Measurements from ENCODE around the gene FADS3.

The FADS3 gene

GRCh38 chr11:61855939-61856680 lies 35.2 kb downstream of the FADS3 start:
- no peak for DNase-seq (ENCODE audit: low spot score)

GRCh38 chr11:61854966-61855714 lies 36.2 kb downstream of the FADS3 start:
- no peak for DNase-seq (ENCODE audit: low spot score)

- no peak for DNase-seq (ENCODE audit: low spot score)
These were observed 37.0 kb downstream of the FADS3 start for GRCh38 chr11:61854206-61854895.

- no peak for DNase-seq (ENCODE audit: low spot score)
These were observed 37.6 kb downstream of the FADS3 start for GRCh38 chr11:61853698-61854169.

GRCh38 chr11:61851900-61852295 lies 39.4 kb downstream of the FADS3 start:
- no peak for DNase-seq (ENCODE audit: low spot score)

GRCh38 chr11:61851113-61851899 lies 40.0 kb downstream of the FADS3 start:
- DNase-seq (ENCODE audit: low spot score), result no peak

GRCh38 chr11:61850687-61851086 lies 40.7 kb downstream of the FADS3 start:
- DNase-seq (ENCODE audit: low spot score), result no peak

GRCh38 chr11:61848631-61849030 lies 42.7 kb downstream of the FADS3 start:
- DNase-seq (ENCODE audit: low spot score), result no peak

- no peak for DNase-seq (ENCODE audit: low spot score)
These were observed 43.3 kb downstream of the FADS3 start for GRCh38 chr11:61847914-61848581.

GRCh38 chr11:61846362-61847020 lies 44.9 kb downstream of the FADS3 start:
- no peak for DNase-seq (ENCODE audit: low spot score)

GRCh38 chr11:61844909-61845565 lies 46.3 kb downstream of the FADS3 start:
- no peak for DNase-seq (ENCODE audit: low spot score)

GRCh38 chr11:61842528-61842820 lies 48.9 kb downstream of the FADS3 start:
- no peak for DNase-seq (ENCODE audit: low spot score)

- DNase-seq (ENCODE audit: low spot score), result no peak
These were observed 49.5 kb downstream of the FADS3 start for GRCh38 chr11:61841636-61842527.

GRCh38 chr11:61840371-61840770 lies 51.0 kb downstream of the FADS3 start:
- DNase-seq (ENCODE audit: low spot score), result no peak

GRCh38 chr11:61839742-61840141 lies 51.6 kb downstream of the FADS3 start:
- DNase-seq (ENCODE audit: low spot score), result no peak

- DNase-seq (ENCODE audit: low spot score), result no peak
These were observed 52.4 kb downstream of the FADS3 start for GRCh38 chr11:61838921-61839320.

GRCh38 chr11:61838501-61838900 lies 52.8 kb downstream of the FADS3 start:
- DNase-seq (ENCODE audit: low spot score), result no peak

GRCh38 chr11:61837411-61838005 lies 53.8 kb downstream of the FADS3 start:
- DNase-seq (ENCODE audit: low spot score), result no peak

- DNase-seq (ENCODE audit: low spot score), result no peak
These were observed 55.2 kb downstream of the FADS3 start for GRCh38 chr11:61836193-61836592.

All from hepatic stellate cell (primary cell).